GM12878 (cell line): ENCODE results near the gene NOS1. TPM values are rescaled to one million over a fixed set of nuclear protein-coding genes. Genes with fewer than 3 reads are reported as not detected.
A peak's percentile ranks its signal among the peaks of the same experiment; 100 is the strongest.

Source experiments
- BACH1 ChIP-seq: fragments of 450-650 bp; IDR thresholded peaks from 2 replicates; pipeline ENCODE4 v1.6.1; 2017; ENCODE audit warnings: mild to moderate bottlenecking, borderline replicate concordance
- BCLAF1 ChIP-seq: fragments of 450-650 bp; IDR thresholded peaks from 2 replicates; pipeline ENCODE4 v1.6.1; 2017; ENCODE audit warnings: antibody characterized with exemption, mild to moderate bottlenecking, moderate library complexity
- CEBPZ ChIP-seq: fragments of 150-350 bp; IDR thresholded peaks from 2 replicates; pipeline ENCODE4 v1.6.1; 2016; ENCODE audit warnings: low read depth, low read length
- E4F1 ChIP-seq: fragments of 450-650 bp; IDR thresholded peaks from 2 replicates; pipeline ENCODE4 v1.6.1; 2018; ENCODE audit warnings: borderline replicate concordance, mild to moderate bottlenecking; ENCODE audit not compliant: partially characterized antibody
- ETV6 ChIP-seq, 2 experiments: fragments of 450-650 bp in 1 of 2; IDR thresholded peaks in 1 of 2; conservative IDR thresholded peaks in 1 of 2; 2 replicates each; pipeline ENCODE4 v1.6.1; 2014; ENCODE audit warnings: antibody characterized with exemption in 1 of 2, borderline replicate concordance in 1 of 2, low read depth in 1 of 2, mild to moderate bottlenecking in 1 of 2, moderate library complexity in 1 of 2
- HSF1 ChIP-seq: fragments of 150-350 bp; IDR thresholded peaks from 2 replicates; pipeline ENCODE4 v1.6.1; 2014; ENCODE audit warnings: mild to moderate bottlenecking, low read depth, low read length
- MTA3 ChIP-seq: IDR thresholded peaks from 2 replicates; pipeline ENCODE4 v1.6.1; 2012; ENCODE audit warnings: low read length, inconsistent platforms, borderline replicate concordance
- MYB ChIP-seq: fragments of 150-350 bp; IDR thresholded peaks from 2 replicates; pipeline ENCODE4 v1.6.1; 2014; ENCODE audit warnings: mild to moderate bottlenecking, low read depth, low read length, borderline replicate concordance
- PKNOX1 ChIP-seq: fragments of 450-650 bp; IDR thresholded peaks from 2 replicates; pipeline ENCODE4 v1.6.1; 2016; ENCODE audit warnings: mild to moderate bottlenecking
- ZBTB4 ChIP-seq: fragments of 450-650 bp; formaldehyde crosslinking; IDR thresholded peaks from 2 replicates; pipeline ENCODE4 v1.4.0; 2022; ENCODE audit warnings: mild to moderate bottlenecking, moderate library complexity
- ZZZ3 ChIP-seq: IDR thresholded peaks from 2 replicates; pipeline ENCODE4 v1.6.1; 2011; ENCODE audit warnings: low read depth; ENCODE audit not compliant: control insufficient read depth, insufficient read length
- polyA plus RNA-seq, 11 experiments: library from polyadenylated mRNA; depleted of rRNA in 4 of 11; unstranded in 6 of 11; stranded (reverse) in 5 of 11; fragments of >200 nt; fragmentation: Nextera tagmentation in 4 of 11; fragmentation: Illumina TruSeq in 1 of 11; extraction: Ambion mirVana in 4 of 11; extraction: Trizol in 1 of 11; gene quantifications; 1 replicate in 1 of 11; 2 replicates in 10 of 11; pipeline versions ENCODE4 v1.2.1 to v1.2.3, GENCODE V29; 2011 to 2016; ENCODE audit warnings: inconsistent platforms in 2 of 11, missing spikeins in 2 of 11, low read depth in 1 of 11
- total RNA-seq, 4 experiments: library from RNA; depleted of rRNA in 3 of 4; stranded (reverse); fragments of >200 nt in 3 of 4; fragmentation: Illumina TruSeq in 1 of 4; extraction: Trizol in 1 of 4; gene quantifications; 2 replicates each; pipeline versions ENCODE4 v1.2.1 to v1.2.3, GENCODE V29; 2013 to 2021

NOS1 gene
- total and polyA plus RNA-seq, 10 of the 15 experiments (the other 5 are each of a cell fraction or from before 2014, with no cell fraction given): under 0.01 to 0.04 (median 0.01) TPM; not detected in 7

- TF ChIP-seq ZBTB4 (CRISPR knock-in tag) (no peak), BCLAF1 (no peak), MTA3 (no peak), PKNOX1 (no peak), MYB (no peak), E4F1 (no peak), BACH1 (peak; percentile 73), ZZZ3 (no peak), ETV6 (conservative IDR thresholded peaks at IDR 0.05 in 1 of 2, IDR thresholded peaks at IDR 0.05 in 1 of 2; ENCODE audit: borderline replicate concordance in 1 of 2, low read depth in 1 of 2) (no peak), HSF1 (no peak), CEBPZ (no peak)
These were observed 171.1 kb downstream of the NOS1 start, which contains the start of gene FBXO21 (continued) for GRCh38 chr12:117190210-117190781.
